Erythroblast (primary cell): Measurements from ENCODE around the gene C6orf52.

Experiments
- DNase-seq, 2 experiments: peaks; one replicate each; lab custom pipeline; 2025; lab: John Stamatoyannopoulos, UW
- GATA1 ChIP-seq: IDR thresholded peaks from 2 replicates; pipeline ENCODE4 v1.6.1; 2011; ENCODE audit warnings: low read depth, mild to moderate bottlenecking, control low read depth, low read length, moderate library complexity
- POLR2A ChIP-seq: IDR thresholded peaks from 2 replicates; pipeline ENCODE4 v1.6.1; 2011; ENCODE audit warnings: mild to moderate bottlenecking, low read length

The C6orf52 gene

GRCh38 chr6:10644225-10644624 is 50.2 kb downstream of the C6orf52 start:
- TF ChIP-seq POLR2A: no peak
- no peak for TF ChIP-seq GATA1
- DNase-seq: no peak

- TF ChIP-seq POLR2A (no peak), GATA1 (no peak)
- DNase-seq: peak; percentile 25 to 57
Observed at GRCh38 chr6:10643201-10643651, 51.2 kb downstream of the C6orf52 start.

- TF ChIP-seq GATA1 (no peak), POLR2A (no peak)
- no peak for DNase-seq
Observed at GRCh38 chr6:10641528-10641927, 52.9 kb downstream of the C6orf52 start.

GRCh38 chr6:10640412-10640811 is 54.0 kb downstream of the C6orf52 start:
- TF ChIP-seq GATA1 (no peak), POLR2A (peak; percentile 33)
- peak; percentile 77 to 92 for DNase-seq

GRCh38 chr6:10633216-10633615 is 61.2 kb downstream of the C6orf52 start:
- DNase-seq: no peak
- TF ChIP-seq POLR2A (no peak), GATA1 (no peak)

GRCh38 chr6:10630178-10630577 is 64.2 kb downstream of the C6orf52 start:
- TF ChIP-seq POLR2A (no peak), GATA1 (no peak)
- no peak for DNase-seq

- TF ChIP-seq GATA1 (no peak), POLR2A (no peak)
- no peak for DNase-seq
Observed at GRCh38 chr6:10627800-10628199, 66.6 kb downstream of the C6orf52 start.

GRCh38 chr6:10626154-10626741 is 68.2 kb downstream of the C6orf52 start:
- DNase-seq: no peak
- no peak for TF ChIP-seq GATA1
- TF ChIP-seq POLR2A: no peak

- TF ChIP-seq GATA1: no peak
- TF ChIP-seq POLR2A: no peak
- no peak for DNase-seq
Observed at GRCh38 chr6:10624836-10625235, 69.6 kb downstream of the C6orf52 start.

- TF ChIP-seq POLR2A: no peak
- TF ChIP-seq GATA1: no peak
- no peak for DNase-seq
Observed at GRCh38 chr6:10621847-10622246, 72.6 kb downstream of the C6orf52 start.
